Measurements from ENCODE around the gene PLBD1. TPM values are rescaled to one million over a fixed set of nuclear protein-coding genes. Genes with fewer than 3 reads are reported as not detected.

Gene PLBD1
- total RNA-seq, 2 experiments from 2014 or later, result not detected

GRCh38 chr12:14589169-14590004 lies 21.7 kb upstream of the PLBD1 start:
- H3K4me1 Mint-ChIP-seq, result no peaks in the 10 kb centered on the region
- ChIA-PET CTCF (no interaction called here), POLR2A (no interaction called here)
- no peaks in the 10 kb centered on the region for H3K9me3 Mint-ChIP-seq
- no peak overlapping the region for H3K27ac Mint-ChIP-seq
- no peaks in the 10 kb centered on the region for H3K27me3 Mint-ChIP-seq
- no peak for DNase-seq
- no peak overlapping the region for H3K4me3 Mint-ChIP-seq
- no peaks in the 10 kb centered on the region for H3K36me3 Mint-ChIP-seq (ENCODE audit: low read depth)

DNA sequence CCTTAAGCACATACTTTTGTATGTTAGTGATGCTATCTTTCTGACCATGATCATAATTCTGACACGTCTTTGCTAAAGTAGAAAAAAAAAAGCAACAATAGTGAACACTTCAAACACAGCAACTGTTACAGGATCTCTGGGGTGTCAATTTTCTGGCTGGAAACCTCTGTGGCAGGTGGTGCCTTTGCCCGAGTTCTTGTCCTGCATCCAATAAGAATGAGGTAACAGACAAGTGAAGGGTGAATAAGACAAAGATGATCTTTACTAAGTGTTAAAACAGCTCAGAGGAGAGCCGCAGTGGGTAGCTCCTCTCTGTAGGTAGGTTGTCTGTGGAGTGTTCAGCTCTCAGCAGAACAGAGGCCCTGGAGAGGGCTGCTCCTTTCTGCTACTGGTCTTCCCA lies 20.9 kb upstream of the PLBD1 start:
- no peaks in the 10 kb centered on the region for H3K36me3 Mint-ChIP-seq (ENCODE audit: low read depth)
- no peaks in the 10 kb centered on the region for H3K9me3 Mint-ChIP-seq
- no peaks in the 10 kb centered on the region for H3K4me1 Mint-ChIP-seq
- no peak overlapping the region for H3K4me3 Mint-ChIP-seq
- no peak for DNase-seq
- H3K27ac Mint-ChIP-seq, result no peak overlapping the region
- H3K27me3 Mint-ChIP-seq, result no peaks in the 10 kb centered on the region
- ChIA-PET POLR2A (no interaction called here), CTCF (no interaction called here)

DNA sequence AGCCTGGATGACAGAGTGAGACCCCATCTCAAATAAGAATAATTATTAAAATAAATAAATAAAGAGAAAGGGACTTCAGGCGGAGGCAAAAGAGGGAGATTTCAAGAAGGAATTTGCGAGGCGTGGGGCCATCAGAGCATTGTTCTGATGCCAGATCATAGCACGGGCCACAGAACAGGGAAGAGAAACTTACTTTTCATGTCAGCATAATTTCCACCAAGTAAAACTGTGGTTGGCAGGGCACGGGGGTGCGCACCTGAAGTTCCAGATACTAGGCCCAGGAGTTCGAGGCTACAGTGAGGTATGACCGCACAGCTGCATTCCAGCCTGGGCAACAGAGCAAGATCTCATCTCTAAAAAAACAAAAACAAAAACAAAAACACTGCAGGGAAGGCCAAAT lies 11.0 kb upstream of the PLBD1 start:
- Mint-ChIP-seq H3K9me3 (no peaks in the 10 kb centered on the region), H3K4me3 (no peak overlapping the region), H3K36me3 (ENCODE audit: low read depth) (no peaks in the 10 kb centered on the region), H3K27me3 (peaks cover 7% of the 10 kb centered on the region), H3K4me1 (peaks cover 6% of the 10 kb centered on the region), H3K27ac (no peak overlapping the region)
- CTCF ChIA-PET, result no interaction called here
- no peak for DNase-seq
- POLR2A ChIA-PET, result interaction anchor here (0.6 kb wide), 1 partner anchor 12 kb away, joined by 3 read pairs; no protein-coding TSS in a partner anchor

- no peaks in the 10 kb centered on the region for H3K9me3 Mint-ChIP-seq
- POLR2A ChIA-PET, result no interaction called here
- H3K4me3 Mint-ChIP-seq, result no peak overlapping the region
- H3K36me3 Mint-ChIP-seq (ENCODE audit: low read depth), result no peaks in the 10 kb centered on the region
- peaks cover 7% of the 10 kb centered on the region for H3K27me3 Mint-ChIP-seq
- no peak for DNase-seq
- peaks cover 6% of the 10 kb centered on the region for H3K4me1 Mint-ChIP-seq
- CTCF ChIA-PET, result no interaction called here
- no peak overlapping the region for H3K27ac Mint-ChIP-seq
These were observed 9.7 kb upstream of the PLBD1 start for GRCh38 chr12:14577344-14577743.

- ChIA-PET POLR2A (no interaction called here), CTCF (no interaction called here)
- Mint-ChIP-seq H3K9me3 (no peaks in the 10 kb centered on the region), H3K36me3 (ENCODE audit: low read depth) (no peaks in the 10 kb centered on the region), H3K4me1 (peaks cover 6% of the 10 kb centered on the region), H3K4me3 (no peak overlapping the region), H3K27ac (no peak overlapping the region), H3K27me3 (peaks cover 7% of the 10 kb centered on the region)
- no peak for DNase-seq
These were observed 9.2 kb upstream of the PLBD1 start for GRCh38 chr12:14576896-14577295.

GRCh38 chr12:14575585-14575984 lies 7.9 kb upstream of the PLBD1 start:
- H3K27me3 Mint-ChIP-seq, result peaks cover 7% of the 10 kb centered on the region
- H3K4me1 Mint-ChIP-seq, result peaks cover 6% of the 10 kb centered on the region

GRCh38 chr12:14573118-14573517 lies 5.4 kb upstream of the PLBD1 start:
- ChIA-PET POLR2A (no interaction called here), CTCF (no interaction called here)
- Mint-ChIP-seq H3K27me3 (peaks cover 19% of the 10 kb centered on the region), H3K27ac (no peak overlapping the region), H3K9me3 (no peaks in the 10 kb centered on the region), H3K4me3 (no peak overlapping the region), H3K4me1 (peaks cover 8% of the 10 kb centered on the region), H3K36me3 (ENCODE audit: low read depth) (no peaks in the 10 kb centered on the region)
- DNase-seq, result no peak

More at GRCh38 chr12:14575585-14575984, 7.9 kb upstream of the PLBD1 start:
- DNase-seq, result no peak
- ChIA-PET POLR2A (no interaction called here), CTCF (no interaction called here)
- Mint-ChIP-seq H3K36me3 (ENCODE audit: low read depth) (no peaks in the 10 kb centered on the region), H3K4me3 (no peak overlapping the region), H3K9me3 (no peaks in the 10 kb centered on the region), H3K27ac (no peak overlapping the region)

- Mint-ChIP-seq H3K4me3 (no peak overlapping the region), H3K9me3 (no peaks in the 10 kb centered on the region), H3K4me1 (peaks cover 9% of the 10 kb centered on the region), H3K27me3 (peaks cover 22% of the 10 kb centered on the region), H3K36me3 (ENCODE audit: low read depth) (no peaks in the 10 kb centered on the region), H3K27ac (no peak overlapping the region)
- POLR2A ChIA-PET, result no interaction called here
- DNase-seq, result no peak
- CTCF ChIA-PET, result no interaction called here
These were observed 4.7 kb upstream of the PLBD1 start for GRCh38 chr12:14572401-14572800.

DNA sequence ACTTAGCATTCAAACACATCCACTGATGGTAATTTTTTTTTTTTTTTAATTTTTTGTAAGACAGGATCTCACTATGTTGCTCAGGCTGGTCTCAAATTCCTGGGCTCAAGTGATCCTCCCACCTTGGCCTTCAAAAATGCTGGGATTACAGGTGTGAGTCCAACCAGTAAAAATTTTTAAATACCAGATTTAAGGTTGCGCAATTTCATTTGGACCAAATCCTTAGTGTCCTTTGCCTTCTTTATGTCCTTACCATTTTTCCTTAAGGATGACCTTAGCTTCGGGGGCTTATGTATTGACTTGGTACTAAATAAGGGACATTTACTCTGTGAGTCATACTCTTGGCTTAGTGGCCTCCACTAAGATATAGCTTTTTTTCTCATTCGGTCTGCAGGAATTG lies 4.1 kb upstream of the PLBD1 start:
- H3K9me3 Mint-ChIP-seq, result no peaks in the 10 kb centered on the region
- peaks cover 22% of the 10 kb centered on the region for H3K27me3 Mint-ChIP-seq
- H3K27ac Mint-ChIP-seq, result no peak overlapping the region
- ChIA-PET POLR2A (no interaction called here), CTCF (interaction anchor here (0.6 kb wide), 1 partner anchor 35 kb away, joined by 3 read pairs; no protein-coding TSS in a partner anchor)
- H3K36me3 Mint-ChIP-seq (ENCODE audit: low read depth), result no peaks in the 10 kb centered on the region
- H3K4me1 Mint-ChIP-seq, result peaks cover 4% of the 10 kb centered on the region
- no peak overlapping the region for H3K4me3 Mint-ChIP-seq
- DNase-seq, result no peak

- Mint-ChIP-seq H3K9me3 (no peaks in the 10 kb centered on the region), H3K36me3 (ENCODE audit: low read depth) (no peaks in the 10 kb centered on the region), H3K27ac (no peak overlapping the region), H3K4me1 (peaks cover 4% of the 10 kb centered on the region), H3K4me3 (no peak overlapping the region), H3K27me3 (peaks cover 32% of the 10 kb centered on the region)
- POLR2A ChIA-PET, result interaction anchor here (0.6 kb wide), 1 partner anchor 13 kb away, joined by 3 read pairs; no protein-coding TSS in a partner anchor
- DNase-seq, result no peak
- CTCF ChIA-PET, result interaction anchor here (0.6 kb wide), 1 partner anchor 8 kb away, joined by 3 read pairs; no protein-coding TSS in a partner anchor
These were observed 2.5 kb upstream of the PLBD1 start for GRCh38 chr12:14570231-14570630.

DNA sequence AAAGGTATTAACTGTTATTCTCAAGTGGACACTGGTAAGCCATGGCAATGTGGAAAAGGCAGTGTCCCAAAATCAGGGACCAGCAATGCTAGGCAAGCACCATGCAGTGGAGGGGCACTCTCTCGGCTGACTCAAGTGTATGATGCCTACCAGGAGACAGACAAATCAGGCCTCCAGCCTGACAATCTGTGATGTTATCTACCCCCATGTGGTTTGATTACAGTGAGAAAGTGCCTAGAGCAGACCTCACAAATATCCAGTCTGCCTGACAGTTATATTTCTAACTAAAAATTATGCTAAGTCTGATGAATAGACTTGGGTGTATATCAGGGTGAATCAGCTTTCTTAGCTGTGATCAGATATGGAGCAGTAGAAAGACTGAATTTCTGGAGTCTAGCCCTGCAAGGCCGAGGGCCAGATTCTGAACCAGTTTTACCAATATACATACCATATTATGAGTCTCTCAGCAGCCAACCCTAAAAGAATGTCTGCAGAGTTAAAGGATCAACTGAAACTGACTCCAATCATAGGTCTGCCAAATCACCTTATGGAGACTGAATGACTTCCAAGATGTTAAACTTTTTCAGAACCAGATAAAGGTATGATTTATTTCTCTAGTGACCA lies 3.2 kb downstream of the PLBD1 start:
- Mint-ChIP-seq H3K4me1 (peaks cover 4% of the 10 kb centered on the region), H3K9me3 (no peaks in the 10 kb centered on the region), H3K27ac (no peak overlapping the region), H3K27me3 (peaks cover 24% of the 10 kb centered on the region), H3K4me3 (no peak overlapping the region), H3K36me3 (ENCODE audit: low read depth) (no peaks in the 10 kb centered on the region)
- ChIA-PET POLR2A (no interaction called here), CTCF (no interaction called here)
- no peak for DNase-seq

DNA sequence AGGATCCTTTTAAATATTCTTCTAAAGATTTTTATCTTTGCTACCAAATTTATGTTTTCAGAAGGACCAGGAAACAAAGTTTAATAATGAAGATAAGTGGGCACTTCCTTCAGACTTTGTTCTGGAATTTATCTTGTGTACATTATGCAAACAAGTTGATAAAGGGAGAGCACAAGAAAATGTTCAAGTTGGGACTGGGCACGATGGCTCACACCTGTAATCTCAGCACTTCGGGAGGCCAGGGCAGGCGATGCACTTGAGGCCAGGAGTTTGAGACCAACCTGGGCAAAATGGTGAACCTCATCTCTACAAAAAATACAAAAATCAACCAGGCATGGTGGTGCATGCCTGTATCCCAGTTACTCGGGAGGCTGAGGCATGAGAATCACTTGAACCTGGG lies 4.6 kb downstream of the PLBD1 start:
- Mint-ChIP-seq H3K27ac (no peak overlapping the region), H3K9me3 (no peaks in the 10 kb centered on the region), H3K27me3 (peaks cover 17% of the 10 kb centered on the region), H3K36me3 (ENCODE audit: low read depth) (no peaks in the 10 kb centered on the region), H3K4me1 (peaks cover 1% of the 10 kb centered on the region), H3K4me3 (no peak overlapping the region)
- POLR2A ChIA-PET, result no interaction called here
- no peak for DNase-seq
- CTCF ChIA-PET, result interaction anchor here (0.7 kb wide), 1 partner anchor 657 kb away, joined by 3 read pairs; no protein-coding TSS in a partner anchor

- POLR2A ChIA-PET, result no interaction called here
- H3K4me3 Mint-ChIP-seq, result no peak overlapping the region
- DNase-seq, result no peak
- H3K4me1 Mint-ChIP-seq, result no peaks in the 10 kb centered on the region
- no peak overlapping the region for H3K27ac Mint-ChIP-seq
- CTCF ChIA-PET, result interaction anchor here (0.7 kb wide), 2 partner anchors 8 to 658 kb away, joined by 3 read pairs; no protein-coding TSS in a partner anchor
- peaks cover 15% of the 10 kb centered on the region for H3K27me3 Mint-ChIP-seq
- no peaks in the 10 kb centered on the region for H3K36me3 Mint-ChIP-seq (ENCODE audit: low read depth)
- no peaks in the 10 kb centered on the region for H3K9me3 Mint-ChIP-seq
These were observed 5.4 kb downstream of the PLBD1 start for GRCh38 chr12:14562279-14562678.
